Mucosa of gallbladder (tissue), 1 donor: Measurements from ENCODE around the gene ATP7A. TPM values are rescaled to one million over a fixed set of nuclear protein-coding genes. Genes with fewer than 3 reads are reported as not detected.
"Not testable (repeated sequence)": the region's sequence is repeated elsewhere in the genome, so short reads cannot be mapped to it uniquely, and the experiment has no call there.

Experiments used
- DNase-seq: peaks from one replicate; pipeline ENCODE4 v3.0.0-alpha.2; 2020; ENCODE audit warnings: low spot score
- total RNA-seq: library from RNA; stranded (reverse); gene quantifications from one replicate; pipeline ENCODE4 v1.2.1, GENCODE V29; 2021
- donor health status: DM: no; HTN: no; CAD: no.

The ATP7A gene
- total RNA-seq, 1 donor from 2014 or later: 9.6 TPM

DNA sequence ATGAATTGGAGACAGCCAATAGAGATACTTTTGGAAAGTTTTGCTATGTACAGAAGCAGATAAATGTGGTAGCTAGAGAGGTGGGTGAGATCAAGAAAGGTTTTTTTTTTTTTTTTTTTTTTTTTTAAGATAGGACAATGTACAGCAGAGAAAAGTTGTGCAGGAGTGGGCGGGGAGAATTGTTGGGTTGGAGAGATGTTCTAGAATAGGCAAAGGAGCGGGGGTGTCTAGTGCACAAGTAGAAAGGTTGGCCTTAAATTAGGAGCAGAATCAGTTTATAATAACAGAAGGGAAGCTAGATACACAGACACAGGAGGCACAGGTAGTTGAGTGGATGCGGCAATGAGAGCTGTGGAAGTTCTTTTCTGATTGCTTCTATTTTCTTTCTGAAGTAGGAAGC, 127.4 kb downstream of the ATP7A start:
- no peak for DNase-seq

DNA sequence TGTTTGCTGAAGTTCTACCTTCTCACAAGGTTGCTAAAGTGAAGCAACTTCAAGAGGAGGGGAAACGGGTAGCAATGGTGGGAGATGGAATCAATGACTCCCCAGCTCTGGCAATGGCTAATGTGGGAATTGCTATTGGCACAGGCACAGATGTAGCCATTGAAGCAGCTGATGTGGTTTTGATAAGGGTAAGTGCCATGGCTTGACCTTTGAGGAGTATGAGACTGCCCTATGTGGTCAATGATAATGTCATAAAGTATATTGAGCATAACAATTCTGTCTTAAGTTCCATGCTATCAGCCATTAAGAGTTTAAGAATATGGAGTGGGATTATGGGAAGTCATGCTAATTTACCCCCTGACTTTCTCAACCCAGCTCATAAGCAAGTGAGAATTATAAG, 132.1 kb downstream of the ATP7A start:
- DNase-seq: no peak

DNA sequence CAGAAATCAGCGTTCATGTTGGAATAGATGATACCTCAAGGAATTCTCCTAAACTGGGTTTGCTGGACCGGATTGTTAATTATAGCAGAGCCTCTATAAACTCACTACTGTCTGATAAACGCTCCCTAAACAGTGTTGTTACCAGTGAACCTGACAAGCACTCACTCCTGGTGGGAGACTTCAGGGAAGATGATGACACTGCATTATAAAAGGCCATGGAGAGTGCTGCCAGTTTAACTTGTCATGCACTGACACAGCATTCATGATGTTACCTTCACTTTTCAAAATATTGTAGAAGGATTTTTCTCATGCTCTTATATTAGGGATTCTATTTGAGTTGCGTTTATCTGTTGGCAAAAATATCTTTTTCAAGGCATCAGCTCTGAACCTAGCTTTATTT, 135.9 kb downstream of the ATP7A start:
- no peak for DNase-seq

GRCh38 chrX:78048052-78048451, 137.6 kb downstream of the ATP7A start:
- DNase-seq: no peak

- DNase-seq: no peak
These were observed 153.2 kb downstream of the ATP7A start for GRCh38 chrX:78063687-78064086.

- no peak for DNase-seq
These were observed 153.7 kb downstream of the ATP7A start for GRCh38 chrX:78064152-78064551.

DNA sequence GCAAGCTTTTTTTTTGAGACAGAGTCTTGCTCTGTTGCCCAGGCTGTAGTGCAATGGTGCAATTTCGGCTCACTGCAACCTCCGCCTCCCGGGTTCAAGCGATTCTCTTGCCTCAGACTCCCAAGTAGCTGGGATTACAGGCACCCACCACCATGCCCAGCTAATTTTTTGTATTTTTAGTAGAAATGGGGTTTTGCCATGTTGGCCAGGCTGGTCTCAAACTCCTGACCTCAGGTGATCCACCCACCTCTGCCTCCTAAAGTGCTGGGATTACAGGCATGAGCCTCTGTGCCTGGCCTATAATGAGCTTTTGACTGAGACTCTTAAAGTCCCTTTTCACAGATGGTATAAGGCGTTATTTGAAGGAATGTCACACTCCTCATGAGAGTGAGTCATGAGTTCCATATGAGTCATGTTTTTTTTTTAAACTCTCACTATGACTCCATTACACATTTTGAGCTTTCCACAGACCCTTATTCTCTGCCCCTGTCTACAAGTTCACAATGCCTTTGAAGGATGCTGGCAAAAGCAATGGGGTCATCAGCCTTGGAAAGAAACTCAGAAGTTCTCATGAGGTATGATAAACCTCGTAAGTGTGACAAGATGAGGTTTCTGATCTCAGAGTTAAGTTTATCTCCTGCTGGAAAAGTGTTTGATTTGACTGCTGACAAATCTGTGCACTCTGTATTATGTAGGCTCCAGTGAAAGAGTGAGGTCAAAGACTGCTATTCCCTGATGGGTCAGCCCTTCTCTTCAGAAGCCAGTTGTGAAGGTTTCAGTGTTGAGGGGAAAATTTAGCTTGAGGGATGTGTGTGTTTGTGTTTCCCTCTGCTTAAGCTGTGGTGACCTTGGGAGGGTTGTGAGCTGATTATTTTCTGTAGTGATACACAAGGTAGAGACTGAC, 154.5 kb downstream of the ATP7A start:
- DNase-seq: not testable (repeated sequence)

DNA sequence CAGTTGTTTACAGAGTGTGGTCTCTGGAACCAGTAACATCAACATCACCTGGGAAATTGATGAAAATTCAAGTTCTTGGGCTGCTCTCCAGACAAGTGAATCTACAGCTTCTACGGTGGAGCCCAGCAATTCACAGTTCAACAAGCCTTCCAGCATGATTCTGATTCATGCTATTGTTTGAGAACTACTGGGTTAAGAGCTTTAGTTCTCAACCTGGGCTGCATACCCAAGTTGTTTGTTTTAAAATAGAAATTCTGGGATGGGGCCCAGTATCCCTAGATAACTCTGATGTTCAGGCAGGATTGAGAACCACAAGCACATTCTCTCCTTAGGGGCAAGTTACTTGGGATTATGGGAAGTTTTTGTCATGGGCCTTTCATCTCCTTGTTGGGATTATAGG, 155.6 kb downstream of the ATP7A start:
- DNase-seq: no peak

DNA sequence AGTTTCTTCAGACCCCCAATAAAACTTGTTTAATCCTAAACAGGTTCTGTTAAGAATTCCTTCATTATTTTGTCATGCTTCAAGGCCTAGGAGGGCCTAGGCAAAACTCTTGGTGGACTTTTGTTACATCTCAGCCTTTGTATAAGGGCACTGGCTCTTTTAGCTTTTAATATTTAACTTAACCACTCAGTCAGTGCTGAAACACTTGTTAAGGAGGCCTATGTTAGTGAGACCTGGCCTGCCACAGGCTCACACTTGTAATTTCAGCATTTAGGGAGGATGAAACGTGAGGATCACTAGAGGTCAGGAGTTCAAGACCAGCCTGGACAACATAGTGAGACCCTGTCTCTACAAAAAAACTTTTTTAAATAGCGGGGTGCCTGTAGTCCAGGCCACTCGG, 160.8 kb downstream of the ATP7A start:
- no peak for DNase-seq

- not testable (repeated sequence) for DNase-seq
These were observed 162.9 kb downstream of the ATP7A start for GRCh38 chrX:78073147-78074077.

GRCh38 chrX:78074088-78074487, 163.6 kb downstream of the ATP7A start:
- no peak for DNase-seq

GRCh38 chrX:78075787-78076389, 165.4 kb downstream of the ATP7A start:
- DNase-seq: no peak

GRCh38 chrX:78081413-78081812, 170.9 kb downstream of the ATP7A start:
- not testable (repeated sequence) for DNase-seq

- no peak for DNase-seq
These were observed 181.8 kb downstream of the ATP7A start for GRCh38 chrX:78092296-78092695.

DNA sequence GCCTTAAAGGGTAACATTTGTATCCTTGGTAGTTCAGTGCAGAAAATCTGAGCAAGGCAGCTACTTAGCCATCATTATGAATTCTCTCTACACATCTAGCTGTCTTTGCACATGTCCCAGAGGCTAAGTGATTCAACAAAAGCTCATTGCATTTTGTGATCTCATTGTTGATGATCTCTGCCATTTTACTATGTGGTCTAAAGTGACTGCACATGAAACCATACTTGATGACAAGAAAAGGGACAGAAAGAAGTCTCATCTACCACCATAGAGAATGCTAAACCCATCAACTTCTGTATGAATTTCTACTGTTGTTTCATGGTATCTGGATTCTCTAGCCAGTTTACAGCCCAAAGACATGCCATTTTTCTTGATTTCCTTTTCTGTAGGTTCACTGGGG, 187.6 kb downstream of the ATP7A start:
- no peak for DNase-seq

Other genes starting within 250 kb of the ATP7A start
- gene ATRX, start 124.5 kb upstream of the ATP7A start, total RNA-seq: 77.3 TPM
- 69.4 TPM for gene MAGT1, start 15.3 kb upstream of the ATP7A start, total RNA-seq
- gene COX7B, start 11.2 kb upstream of the ATP7A start, total RNA-seq: 238 TPM
- gene PGAM4, start 58.9 kb downstream of the ATP7A start, total RNA-seq: not detected
- gene PGK1, start 193.6 kb downstream of the ATP7A start, total RNA-seq: 317 TPM
- gene TAF9B, start 229.0 kb downstream of the ATP7A start, total RNA-seq: 17.1 TPM